OCI-M2 (cell line): ENCODE results near the gene FSTL4.

Source experiments
- DNase-seq: peaks from one replicate; lab custom pipeline; 2025; ENCODE audit not compliant: unreplicated experiment; lab: John Stamatoyannopoulos, UW

Gene FSTL4

DNA sequence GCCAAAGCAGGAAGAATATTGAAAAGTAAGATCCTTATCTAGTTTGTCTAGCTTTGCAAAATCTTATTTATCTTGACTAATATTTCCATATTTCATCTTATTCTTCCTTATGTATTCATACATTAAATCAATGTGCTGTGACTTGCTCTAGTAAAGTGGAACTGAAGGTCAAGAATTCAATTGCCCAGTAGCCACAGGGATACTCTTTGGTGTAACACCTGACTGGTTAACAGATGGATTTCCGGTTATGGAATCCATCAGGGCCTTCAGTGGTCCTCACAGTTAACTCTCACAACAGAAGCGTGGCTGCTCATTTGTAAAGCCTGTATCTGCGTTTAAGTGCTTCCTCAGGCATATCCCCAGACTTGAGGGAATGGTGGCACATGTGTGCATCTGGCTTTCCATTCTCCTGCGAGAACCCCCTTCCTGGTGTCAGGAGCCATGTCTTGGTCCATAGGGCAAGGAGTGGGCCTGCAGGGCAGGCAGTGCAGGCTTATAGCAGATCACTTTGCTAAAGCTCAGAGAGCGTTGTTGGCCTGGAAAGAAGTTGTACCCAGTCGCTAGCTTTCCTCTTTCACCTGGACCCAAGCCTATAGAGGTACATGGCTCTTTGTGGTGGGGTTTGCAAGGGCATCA lies 461.3 kb downstream of the FSTL4 start:
- DNase-seq: no peak

DNA sequence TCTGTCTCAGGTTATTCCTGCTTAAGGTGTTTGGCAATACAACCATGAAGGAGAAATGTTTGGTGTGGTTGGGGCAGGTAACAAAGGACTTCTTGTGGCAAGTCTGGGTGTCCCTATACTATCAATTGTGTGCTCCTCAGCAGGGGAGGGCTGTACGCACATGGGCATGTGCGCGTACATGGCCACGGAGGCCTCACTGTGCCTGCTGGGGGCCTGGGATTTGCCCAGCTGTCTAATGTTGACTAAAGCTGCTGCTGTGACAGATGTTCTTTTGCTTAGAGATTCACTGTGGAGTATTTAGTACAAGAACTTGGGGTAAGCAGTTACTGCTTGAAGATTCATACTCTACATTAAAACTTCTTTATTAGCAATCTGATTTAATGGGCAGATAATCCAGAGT lies 463.0 kb downstream of the FSTL4 start:
- no peak for DNase-seq

DNA sequence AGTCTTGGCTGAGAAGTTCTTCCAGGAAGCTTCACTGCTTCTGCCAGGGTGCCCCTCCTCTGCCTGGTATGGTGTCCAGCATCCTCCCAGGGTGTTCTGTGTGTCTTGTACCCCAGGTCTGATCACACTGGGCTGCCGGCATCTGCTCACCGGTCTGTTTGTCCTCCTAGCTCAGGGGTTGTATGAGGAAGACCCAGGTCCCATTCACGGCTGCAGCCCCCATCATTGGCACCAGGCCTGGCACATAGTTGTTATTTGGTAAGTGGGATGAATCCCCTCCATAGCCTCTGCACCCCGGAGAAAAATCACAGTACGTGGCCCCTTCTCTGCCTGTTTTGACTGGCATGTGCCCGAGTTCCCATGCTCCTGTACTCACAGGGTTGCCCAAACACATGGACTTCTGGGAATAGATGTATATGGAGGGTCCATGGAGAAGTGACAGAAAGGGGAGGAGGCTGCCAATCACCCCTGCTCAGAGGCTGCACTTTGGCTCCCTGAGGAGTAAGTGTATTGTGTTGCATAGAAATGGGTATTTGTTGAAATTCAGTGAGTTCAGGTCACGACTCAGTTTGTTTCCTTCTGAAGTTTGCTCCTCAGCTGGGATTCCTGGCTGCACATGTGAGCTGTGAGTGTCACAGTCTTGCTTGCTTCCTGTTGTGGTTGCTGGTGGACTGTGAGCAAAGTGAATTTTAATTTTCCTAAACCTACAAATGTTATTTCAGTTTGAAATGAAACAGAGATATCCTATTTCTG lies 464.4 kb downstream of the FSTL4 start:
- DNase-seq: no peak

DNA sequence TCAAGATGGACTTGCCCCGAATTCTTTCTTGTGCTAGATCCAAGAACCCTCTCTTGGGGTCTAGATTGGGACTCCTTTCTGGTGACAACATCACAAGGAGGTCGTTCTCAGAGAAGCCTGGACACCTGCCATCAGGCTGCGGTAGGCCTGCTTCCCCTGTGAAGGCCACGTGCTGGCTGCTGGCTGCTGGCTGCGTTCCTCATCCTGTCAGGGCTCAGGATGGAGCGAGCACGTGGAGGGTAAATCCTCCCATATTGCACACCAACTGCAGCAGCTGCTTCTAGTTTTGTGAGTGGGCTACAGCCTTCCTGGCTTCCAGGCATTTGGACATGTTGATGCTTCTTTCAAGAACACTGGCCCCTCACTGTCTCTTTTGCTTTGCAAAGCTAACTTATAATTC lies 464.9 kb downstream of the FSTL4 start:
- no peak for DNase-seq
